Stimulated activated CD8-positive, alpha-beta memory T cell treated with anti-CD3 and anti-CD28 coated beads, Interleukin-15, amount 100 ng/mL, for 24 hours (primary cell): ENCODE measurements around the gene SLC7A6.

Experiments used
- DNase-seq: peaks from one replicate; pipeline ENCODE4 v3.0.0-alpha.2; 2020; ENCODE audit warnings: low read depth

The SLC7A6 gene

DNA sequence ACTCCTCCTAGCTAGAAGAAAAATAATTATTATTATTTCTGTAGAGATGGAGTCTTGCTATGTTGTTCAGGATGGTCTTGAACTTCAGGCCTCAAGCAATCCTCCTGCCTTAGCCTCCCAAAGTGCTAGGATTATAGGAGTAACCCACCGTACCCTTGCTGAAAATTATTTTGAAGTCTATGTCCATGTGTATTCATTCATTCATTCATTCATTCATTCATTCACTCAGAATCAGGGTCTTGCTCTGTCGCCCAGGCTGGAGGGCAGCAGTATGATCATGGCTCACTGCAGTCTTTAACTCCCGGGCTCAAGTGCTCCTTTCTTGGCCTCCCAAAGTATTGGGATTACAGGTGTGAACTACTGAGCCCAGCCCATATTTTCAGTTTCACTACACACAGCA is 42.3 kb downstream of the SLC7A6 start:
- no peak for DNase-seq

DNA sequence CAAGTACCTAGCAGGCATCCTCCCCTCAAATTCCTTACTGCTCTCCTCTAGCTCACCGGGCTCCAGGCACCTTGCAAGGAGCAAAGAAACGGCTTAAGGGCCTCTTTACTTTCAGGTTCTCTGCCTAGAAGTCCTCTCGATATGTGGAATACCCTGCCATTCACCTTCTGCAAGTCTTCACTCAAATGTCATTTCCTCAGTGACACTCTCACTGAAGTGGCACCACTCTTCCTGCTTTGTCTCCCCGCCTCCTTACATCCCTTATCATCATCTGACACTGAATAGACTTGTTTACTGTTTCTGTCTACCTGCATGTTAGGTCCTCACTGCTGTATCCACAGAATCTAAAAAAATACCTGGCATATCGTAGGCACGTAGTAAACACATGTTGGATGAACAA is 45.5 kb downstream of the SLC7A6 start:
- no peak for DNase-seq

DNA sequence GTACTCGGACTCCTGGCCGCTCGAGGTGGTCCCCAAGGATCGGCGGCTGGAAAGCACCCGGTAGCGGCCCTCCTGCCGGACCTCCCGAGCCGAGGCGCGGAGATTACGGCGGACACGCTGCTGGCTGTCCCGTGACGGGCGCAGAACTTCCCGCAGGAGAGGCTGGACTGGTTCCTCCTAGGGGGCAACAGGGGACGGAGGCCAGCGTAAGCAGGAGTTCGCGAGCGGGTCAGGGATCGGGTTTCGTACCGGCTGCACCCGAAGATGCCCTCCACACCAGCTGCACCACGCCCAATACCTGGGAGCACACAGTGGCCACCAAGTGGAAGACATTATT is 46.1 kb downstream of the SLC7A6 start:
- no peak for DNase-seq

DNA sequence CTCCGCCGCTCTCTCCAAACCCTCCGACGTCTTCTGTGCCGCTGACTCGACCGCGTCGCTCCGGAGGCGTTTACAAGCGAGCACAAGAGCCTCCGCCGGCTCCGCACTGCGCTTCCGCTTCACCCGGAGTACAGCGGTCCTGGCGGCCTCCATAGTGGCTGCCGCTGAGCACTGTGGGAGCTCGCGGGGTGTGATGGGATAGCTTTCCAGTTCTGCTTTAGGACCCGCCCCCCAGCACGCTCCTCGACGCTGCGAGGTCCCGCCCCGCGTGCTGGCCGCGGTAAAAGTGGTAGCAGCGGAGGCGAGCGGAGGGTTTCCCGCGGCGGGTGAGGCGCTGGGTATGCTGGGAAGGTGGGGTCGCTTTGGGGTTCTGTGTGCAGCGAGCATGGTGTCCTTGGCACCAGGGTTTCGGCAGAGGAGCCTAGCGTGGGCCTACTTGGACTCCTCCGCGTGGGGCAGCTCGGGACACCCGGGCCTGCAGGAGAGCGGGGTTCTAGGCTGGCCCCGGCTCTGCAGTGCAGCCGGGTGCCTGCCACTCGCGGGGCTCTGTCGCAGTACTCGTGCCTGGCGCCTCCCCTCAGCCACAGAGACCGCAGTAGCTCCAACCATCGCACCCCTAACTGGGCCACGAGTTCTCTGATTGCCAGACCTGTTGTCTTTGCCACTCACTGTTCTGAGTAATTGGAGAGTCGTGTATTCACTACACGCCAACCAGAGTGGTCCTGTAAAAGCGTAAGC is 46.6 kb downstream of the SLC7A6 start, which contains the start of the genes PRMT7 and SLC7A6OS:
PRMT7 (plus strand) TSS at position 246 of the 738 bp plus-strand sequence. CDS start 4,961 bp downstream, outside the sequence.
SLC7A6OS (minus strand) TSS at position 173 of the 738 bp plus-strand sequence; CDS start at position 153, 20 bp downstream.
- DNase-seq = peak; percentile 76

DNA sequence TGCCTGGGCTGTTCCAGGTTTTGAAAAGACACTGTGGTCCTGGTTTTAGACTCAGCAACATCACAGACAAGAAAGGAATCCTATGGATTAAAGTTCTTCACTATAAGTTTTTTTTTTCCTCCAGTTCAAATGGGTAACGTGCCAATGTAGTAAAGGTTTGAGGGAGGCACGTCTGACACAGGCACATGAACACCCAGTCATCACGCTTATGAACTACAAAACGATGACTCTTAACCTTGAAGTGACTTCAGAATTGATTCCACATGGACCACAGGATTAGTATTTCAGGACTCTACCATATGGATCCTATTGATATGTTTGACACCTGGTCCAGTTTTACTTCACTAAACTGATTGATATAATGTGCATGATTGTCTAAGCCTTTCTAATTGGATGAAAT is 48.8 kb downstream of the SLC7A6 start:
- DNase-seq = no peak

DNA sequence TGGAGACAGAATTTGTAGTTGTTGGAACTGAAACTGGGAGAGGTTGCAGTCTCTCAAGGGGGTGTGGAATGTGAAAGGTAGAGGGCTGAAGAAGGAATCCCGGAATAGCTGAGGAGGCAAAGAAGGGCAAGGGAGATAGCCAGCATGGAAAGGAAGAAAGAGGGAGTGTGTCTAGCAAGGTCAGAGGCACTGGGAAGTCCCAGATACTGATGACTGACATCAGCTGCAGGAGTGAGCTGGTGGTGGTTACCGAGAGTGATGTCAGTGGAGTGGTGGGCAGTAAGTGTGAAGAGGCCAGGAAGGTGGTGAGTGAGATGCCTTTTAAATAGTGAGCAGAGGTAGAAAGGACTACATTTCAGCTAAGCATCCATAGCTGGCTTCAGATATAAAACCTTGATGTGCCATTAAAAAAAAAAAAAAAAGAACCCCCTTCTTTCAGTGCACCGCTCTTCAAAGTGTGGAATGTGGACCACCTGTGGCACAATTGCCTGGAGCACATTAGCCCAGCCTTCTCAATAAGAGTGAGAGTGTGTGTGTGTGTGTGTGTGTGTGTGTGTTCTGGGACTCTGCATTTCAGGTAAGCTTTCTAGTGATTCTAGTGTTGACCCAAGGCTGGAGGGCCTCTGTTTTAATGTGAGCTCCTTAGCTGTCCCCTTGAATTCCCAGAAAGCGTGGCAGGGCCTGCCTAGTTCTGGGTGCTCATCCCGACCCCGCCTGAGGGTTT is 55.0 kb downstream of the SLC7A6 start:
- no peak for DNase-seq

DNA sequence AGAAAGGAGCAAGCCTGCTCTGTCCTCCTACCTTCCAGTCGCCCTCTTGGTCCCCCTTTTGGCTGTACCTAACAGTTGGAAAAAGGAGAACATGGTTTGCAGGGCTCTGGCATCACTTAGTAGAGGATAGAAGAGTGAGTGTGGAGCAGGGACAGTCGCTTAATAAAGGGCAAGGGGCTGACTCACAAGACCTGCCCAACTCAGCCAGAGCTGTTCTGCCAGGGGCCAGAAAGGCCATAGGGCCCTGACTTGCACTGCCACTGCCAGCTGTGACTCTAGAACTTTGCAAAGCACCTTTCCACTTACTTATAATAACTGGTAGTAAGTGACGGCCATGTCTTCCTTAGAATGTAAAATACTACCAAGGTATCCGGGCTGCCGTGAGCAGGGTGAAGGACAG is 60.0 kb downstream of the SLC7A6 start:
- no peak for DNase-seq

DNA sequence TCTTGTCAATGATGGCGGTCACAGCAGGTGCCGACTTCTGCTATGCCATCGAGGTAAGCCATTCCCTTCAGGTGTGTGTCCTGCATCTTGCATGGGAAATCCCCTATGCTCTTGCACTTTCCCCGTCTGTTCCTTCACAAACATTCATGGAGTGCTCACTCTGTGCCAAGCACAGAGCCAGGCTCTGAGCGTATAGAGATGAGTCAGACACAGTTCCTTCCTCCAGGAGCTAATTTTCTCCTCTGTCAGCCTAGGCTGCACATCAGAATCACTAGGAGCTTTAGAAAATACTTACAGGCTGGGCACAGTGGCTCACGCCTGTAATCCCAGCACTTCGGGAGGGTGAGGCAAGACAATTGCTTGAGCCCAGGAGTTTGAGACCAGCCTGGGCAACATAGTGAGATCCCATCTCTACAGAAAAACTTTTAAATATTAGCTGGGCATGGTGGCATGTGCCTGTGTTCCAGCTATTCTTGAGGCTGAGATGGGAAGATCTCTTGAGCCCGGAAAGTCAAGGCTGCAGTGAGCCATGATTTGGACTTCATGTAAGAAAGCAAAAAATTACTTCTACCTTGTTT is 60.5 kb downstream of the SLC7A6 start:
- DNase-seq = no peak

DNA sequence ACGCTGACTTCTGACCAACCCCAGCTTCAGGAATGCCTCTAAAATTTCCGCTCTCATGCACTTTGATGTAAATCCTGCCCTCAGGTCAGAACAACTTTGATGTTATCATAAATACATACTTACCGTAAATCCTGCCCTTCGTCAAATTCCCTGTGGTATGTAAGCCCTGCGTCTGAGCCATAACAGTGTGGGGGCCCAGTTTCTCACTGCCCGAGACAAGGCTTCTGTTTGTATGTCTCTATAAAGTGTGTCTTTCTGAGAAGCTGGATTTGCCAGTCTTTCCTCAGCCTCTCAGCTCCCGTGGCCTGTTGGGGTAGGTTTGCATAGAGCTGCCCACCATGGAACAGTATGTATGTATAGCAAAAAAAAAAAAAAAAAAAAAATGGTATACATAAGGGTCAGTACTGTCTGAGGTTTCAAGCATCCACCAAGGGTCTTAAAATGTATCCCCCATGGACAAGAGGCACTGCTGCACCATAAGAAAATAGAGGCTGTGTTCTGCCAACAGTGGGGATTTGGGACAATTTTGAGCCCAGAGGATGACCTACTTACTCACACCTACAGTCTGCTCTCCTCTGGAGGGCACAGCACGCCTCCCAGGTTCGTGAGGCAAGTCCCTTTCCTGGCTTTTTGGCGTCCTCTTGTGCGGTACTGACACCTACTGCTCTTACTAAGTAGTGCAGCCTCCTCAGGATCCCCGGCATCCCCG is 64.0 kb downstream of the SLC7A6 start:
- DNase-seq = peak; percentile 33

DNA sequence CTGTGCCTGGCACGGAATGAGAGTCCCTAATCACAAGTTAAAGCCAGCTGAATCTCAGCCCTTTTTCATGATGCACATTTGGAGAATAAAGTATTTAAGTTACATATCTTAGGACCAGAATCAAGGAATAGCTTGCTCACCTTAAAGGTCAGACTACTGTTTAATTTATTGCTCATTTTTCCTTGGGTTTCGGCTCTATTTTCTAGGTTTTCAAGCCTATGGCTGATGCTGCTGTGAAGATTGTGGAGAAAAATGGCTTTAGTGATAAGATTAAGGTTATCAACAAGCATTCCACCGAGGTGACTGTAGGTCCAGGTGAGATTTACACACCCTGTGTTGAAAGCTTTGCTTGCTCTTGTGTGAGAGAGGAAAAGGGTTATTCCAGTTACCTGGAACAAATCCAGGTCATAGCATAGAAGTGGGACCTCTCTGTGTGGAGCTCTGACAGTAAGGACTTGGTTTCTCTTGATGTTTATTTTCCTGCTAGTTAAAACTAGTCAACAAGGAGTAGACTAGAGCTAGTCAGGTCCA is 64.6 kb downstream of the SLC7A6 start:
- DNase-seq = no peak

DNA sequence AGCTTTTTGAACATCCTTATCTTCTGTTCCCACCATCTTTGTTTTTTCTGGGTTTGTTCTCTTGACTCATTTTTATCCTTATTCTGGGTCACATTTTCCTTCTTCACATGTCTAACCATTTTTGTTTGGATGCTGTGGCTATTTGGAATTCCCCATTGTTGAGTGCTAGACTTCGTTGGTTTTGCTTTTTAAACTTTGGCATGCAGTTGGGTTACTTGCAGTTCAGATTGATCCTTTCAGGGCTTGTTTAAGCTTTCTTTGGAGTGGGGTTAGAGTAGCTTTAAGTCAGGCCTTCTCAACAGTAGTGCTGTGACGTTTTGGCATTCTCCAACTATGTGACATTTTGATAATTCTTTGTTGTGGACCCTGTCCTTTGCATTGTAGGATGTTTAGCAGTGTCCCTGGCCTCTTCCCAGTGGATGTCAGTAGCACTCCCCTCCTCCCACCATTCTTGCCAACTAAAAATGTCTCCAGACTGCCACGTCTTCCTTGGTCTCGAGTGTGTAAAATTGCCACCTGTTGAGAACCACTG is 67.6 kb downstream of the SLC7A6 start:
- DNase-seq = no peak

DNA sequence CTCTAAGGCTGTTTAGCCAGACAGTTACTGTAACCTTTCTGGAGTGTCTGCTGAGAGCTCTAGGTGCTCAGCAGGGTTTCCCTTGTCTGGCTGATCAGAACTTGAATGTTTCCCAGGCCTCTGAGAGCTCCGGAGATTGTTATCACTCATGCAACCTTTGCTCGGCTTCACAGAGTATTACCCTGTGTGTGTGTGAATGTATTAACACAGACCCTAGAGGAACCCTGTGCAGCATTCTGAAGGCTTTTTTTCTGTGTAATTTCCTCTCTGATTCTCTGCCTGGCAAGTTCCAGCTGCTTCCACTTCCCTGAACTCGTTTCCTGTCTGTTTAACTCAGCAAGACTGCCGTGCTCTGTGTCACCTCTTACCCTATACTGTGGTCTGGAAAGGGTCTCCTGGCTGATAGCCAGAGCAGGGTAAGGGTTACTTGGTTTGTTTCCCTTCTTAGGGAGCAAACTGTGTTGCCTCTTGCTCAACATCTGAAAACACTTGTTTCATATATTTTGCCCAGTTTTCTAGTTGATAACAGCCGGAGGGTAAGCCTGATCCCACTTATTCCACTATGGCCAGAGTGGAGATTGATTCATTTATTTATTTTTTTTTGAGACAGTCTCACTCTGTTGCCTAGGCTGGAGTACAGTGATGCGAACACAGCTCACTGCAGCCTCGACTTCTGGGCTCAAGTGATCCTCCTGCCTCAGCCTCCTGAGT is 68.2 kb downstream of the SLC7A6 start:
- no peak for DNase-seq

DNA sequence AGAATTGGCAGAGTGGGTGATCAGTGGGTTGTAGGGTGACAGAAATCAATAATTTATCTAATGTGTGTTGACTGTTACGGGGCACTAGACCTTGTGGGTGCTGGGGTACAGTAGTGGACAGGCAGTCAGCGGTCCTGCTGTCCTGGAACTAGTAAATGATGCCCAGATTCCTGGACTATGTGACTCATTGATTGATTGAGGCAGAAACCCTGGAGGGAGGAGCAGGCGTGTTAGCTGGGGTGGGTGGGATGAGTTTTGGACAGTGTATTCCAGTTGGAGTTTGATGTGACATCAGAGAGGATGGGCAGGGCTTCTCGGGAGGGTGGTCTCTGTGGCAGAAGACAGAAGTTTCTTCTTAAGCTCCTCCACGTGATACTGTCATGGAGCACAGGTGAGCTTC is 70.8 kb downstream of the SLC7A6 start:
- no peak for DNase-seq

DNA sequence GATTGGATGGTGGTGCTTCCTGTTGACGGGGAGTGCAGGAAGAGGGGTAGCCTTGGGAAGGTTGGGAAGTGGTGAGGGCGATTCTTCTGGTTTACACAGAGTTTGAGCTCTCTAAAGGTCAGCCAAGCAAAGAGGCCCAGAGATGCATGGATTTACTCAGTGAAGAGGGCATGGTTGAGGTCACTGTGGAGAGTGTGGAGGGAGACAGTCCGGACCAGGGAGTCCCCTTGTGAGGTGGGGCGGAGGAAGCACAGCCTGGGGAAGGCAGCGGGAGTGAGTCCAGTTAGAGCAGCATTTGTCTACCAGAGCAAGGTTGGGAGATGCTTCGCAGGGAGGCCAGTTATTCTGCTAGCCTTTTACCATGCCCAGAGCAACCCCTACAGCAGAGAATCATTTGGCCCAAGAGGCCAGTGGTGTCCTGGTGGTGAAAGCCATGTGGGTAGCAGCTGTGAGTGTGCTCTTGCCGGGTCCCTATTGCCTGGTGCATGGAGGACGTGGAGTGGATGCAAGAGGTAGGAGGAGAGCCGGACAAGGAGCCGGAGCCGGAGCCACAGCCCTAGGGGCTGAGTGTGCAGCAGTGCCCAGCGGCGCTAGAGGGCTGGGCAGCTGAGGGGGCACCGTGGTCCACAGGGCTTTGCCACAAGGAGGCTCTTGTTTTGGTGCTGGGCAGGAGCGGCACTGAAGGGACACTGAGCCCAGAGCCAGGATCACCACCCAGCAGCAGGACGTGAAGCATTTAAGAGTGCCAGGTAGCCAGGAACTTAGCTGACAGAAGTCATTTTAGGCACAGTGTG is 74.2 kb downstream of the SLC7A6 start:
- no peak for DNase-seq

DNA sequence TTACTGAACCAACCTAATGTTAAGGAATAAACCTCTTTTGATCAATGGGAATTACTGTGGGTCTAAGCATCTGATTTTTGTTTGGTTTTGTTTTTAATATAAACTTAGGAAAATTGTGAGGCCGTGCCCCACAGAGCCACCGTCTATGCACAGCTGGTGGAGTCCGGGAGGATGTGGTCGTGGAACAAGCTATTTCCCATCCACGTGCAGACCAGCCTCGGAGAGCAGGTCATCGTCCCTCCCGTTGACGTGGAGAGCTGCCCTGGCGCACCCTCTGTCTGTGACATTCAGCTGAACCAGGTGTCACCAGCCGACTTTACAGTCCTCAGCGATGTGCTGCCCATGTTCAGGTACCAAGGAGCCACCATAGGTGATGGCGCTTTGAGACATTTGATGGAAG is 74.9 kb downstream of the SLC7A6 start:
- no peak for DNase-seq

DNA sequence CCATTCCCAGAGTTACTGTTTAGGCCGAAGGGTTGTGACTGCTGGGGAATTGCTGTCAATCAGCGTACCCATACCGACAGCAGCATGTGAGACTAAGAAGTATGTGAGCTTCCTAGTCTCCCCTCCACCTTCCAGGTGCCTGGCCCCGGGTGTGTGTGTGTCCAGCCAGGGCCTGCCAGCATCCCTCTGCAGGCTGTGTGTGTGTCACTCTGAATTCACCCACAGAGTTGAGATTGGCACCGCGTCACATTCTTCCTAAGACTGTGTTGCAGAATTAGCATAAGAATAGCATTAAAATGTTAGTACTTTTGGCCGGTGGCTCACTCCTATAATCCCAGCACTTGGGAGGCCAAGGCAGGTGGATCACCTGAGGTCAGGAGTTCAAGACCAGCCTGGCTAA is 78.3 kb downstream of the SLC7A6 start:
- DNase-seq = no peak

DNA sequence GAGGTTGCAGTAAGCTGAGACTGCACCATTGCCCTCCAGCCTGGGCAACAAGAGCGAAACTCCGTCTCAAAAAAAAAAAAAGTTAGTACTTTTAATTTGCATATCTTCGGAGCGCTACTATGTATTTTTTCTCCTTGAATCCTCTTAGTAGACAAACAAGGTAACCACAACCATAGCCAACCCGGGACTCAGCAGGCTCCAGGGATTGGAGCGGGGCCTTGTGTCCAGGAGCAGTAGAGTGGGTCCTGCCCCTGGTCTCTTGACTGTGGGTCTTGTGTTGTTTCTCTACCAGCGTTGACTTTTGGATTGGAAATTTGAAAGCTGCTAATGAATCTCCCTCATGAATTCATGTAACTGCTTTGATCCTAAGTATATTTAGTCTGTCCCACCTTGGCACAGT is 78.8 kb downstream of the SLC7A6 start:
- no peak for DNase-seq

DNA sequence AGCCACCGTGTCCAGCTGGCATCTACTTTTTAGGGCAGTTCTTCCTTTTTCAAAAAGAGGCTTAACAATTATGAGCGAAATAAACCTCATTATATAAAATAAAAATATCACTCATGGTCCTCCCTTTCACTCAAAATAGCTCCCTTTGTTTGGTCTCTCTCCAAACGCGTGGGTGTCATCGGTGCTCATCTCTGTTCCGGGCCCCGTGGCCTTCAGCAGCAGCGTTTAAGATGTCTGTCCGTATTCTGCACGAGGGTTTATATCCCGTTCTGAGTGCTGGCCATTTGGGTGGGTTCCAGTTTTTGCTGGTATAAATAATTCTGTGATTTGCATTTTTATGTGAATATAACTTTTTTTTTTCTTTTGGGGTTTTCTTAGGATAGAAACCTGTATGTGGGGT is 79.9 kb downstream of the SLC7A6 start:
- no peak for DNase-seq

DNA sequence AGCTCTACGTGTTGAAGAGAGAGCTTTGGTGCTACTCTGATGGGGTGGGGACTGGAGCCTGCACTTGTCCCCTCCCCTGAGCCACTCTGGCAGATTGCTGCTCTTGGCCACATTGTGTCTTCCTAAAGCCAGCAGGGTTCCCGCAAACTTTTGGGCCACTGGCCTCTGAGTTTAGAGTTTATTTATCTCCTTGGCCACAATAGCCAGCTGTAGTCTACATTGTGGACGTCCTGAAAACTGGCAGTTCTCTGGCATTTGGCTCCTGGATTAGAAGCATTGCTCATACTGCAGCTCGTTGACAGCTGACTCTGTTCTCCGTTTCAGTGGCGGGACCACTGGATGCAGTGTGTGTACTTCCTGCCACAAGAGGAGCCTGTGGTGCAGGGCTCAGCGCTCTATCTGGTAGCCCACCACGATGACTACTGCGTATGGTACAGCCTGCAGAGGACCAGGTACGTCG is 81.1 kb downstream of the SLC7A6 start:
- DNase-seq = no peak

DNA sequence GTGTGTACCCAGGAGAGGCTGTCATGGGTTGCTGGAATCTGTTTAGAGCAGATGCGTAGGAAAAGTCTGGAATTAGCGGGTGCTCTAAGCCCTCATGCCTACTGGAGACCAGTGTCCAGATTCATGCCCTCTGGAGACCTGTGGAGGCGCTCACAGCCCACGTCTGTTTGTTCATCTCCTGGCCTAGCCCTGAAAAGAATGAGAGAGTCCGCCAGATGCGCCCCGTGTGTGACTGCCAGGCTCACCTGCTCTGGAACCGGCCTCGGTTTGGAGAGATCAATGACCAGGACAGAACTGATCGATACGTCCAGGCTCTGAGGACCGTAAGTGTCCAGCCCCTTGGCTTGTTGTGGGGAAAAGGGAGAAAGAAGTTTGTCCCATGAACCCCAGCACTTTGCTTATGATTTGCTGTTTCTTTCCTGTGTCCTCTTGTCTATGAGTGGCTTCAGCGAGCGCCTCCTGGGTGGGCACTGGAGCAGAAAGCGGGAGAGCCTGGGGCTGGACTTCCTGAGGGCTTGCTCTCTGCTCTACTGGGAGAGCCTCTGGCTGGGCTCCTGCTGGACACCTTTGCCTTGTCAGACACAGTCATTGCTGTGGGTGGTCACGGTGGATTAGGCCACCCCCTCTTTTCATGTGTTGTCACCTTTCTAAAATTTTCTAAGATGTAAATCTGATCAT is 81.8 kb downstream of the SLC7A6 start:
- no peak for DNase-seq
